Omental fat pad (tissue), 4 donors: ENCODE data around the gene STIMATE. TPM values are rescaled to one million over a fixed set of nuclear protein-coding genes. Genes with fewer than 3 reads are reported as not detected.

ENCODE experiments used
- ATAC-seq: fragments of 150-250 bp; one replicate; pipeline ENCODE4 v1.9.1; 2016; ENCODE audit warnings: mild to moderate bottlenecking, moderate library complexity; ENCODE audit not compliant: low FRiP score
- DNase-seq: peaks from one replicate; pipeline ENCODE4 v3.0.0-alpha.2; 2019; ENCODE audit warnings: low spot score
- CTCF ChIP-seq, 3 donors: fragments of 450-650 bp; IDR thresholded peaks; one replicate each; pipeline ENCODE4 v1.5.1; 2016 to 2017; ENCODE audit warnings: antibody characterized with exemption in 3 of 3, mild to moderate bottlenecking in 3 of 3, moderate library complexity in 2 of 3
- total RNA-seq, 4 donors: library from RNA; depleted of rRNA; stranded (reverse); fragments of >200 nt; gene quantifications; one replicate each; pipeline ENCODE4 v1.1.0, GENCODE V29; 2016

STIMATE gene
- total RNA-seq, 4 donors from 2014 or later: 15.1 to 34.7 (median 18.8) TPM

- TF ChIP-seq CTCF (IDR thresholded peaks at IDR 0.05): no peak
- ATAC-seq (no peak), DNase-seq (no peak)
Measured at GRCh38 chr3:52859686-52860423, 37.5 kb downstream of the STIMATE start.

GRCh38 chr3:52857864-52858263 is 39.5 kb downstream of the STIMATE start:
- DNase-seq (no peak), ATAC-seq (no peak)
- TF ChIP-seq CTCF (IDR thresholded peaks at IDR 0.05): no peak

GRCh38 chr3:52857133-52857532 is 40.2 kb downstream of the STIMATE start:
- TF ChIP-seq CTCF (IDR thresholded peaks at IDR 0.05): no peak
- ATAC-seq: no peak
- no peak for DNase-seq

GRCh38 chr3:52856666-52857065 is 40.7 kb downstream of the STIMATE start:
- DNase-seq (no peak), ATAC-seq (no peak)
- TF ChIP-seq CTCF (IDR thresholded peaks at IDR 0.05): no peak

- no peak for DNase-seq
- no peak for TF ChIP-seq CTCF (IDR thresholded peaks at IDR 0.05)
- no peak for ATAC-seq
Measured at GRCh38 chr3:52854013-52854412, 43.3 kb downstream of the STIMATE start.

- no peak for DNase-seq
- no peak for ATAC-seq
- TF ChIP-seq CTCF (IDR thresholded peaks at IDR 0.05): no peak
Measured at GRCh38 chr3:52852419-52852818, 44.9 kb downstream of the STIMATE start.

GRCh38 chr3:52851348-52851747 is 46.0 kb downstream of the STIMATE start:
- no peak for DNase-seq
- no peak for TF ChIP-seq CTCF (IDR thresholded peaks at IDR 0.05)
- ATAC-seq: no peak
